Testis (tissue), 3 donors: ENCODE results near the gene LLGL2. TPM values are rescaled to one million over a fixed set of nuclear protein-coding genes. Genes with fewer than 3 reads are reported as not detected.

ENCODE experiments used
- DNase-seq: peaks from one replicate; pipeline ENCODE4 v3.0.0-alpha.2; 2019
- H3K27ac ChIP-seq, 2 donors: fragments of 200-600 bp; sonication (generic); one replicate each; pipeline ENCODE4 v1.5.1; 2019
- H3K27me3 ChIP-seq: fragments of 200-600 bp; sonication (generic); one replicate; pipeline ENCODE4 v1.5.1; 2019
- H3K36me3 ChIP-seq: fragments of 200-600 bp; sonication (generic); one replicate; pipeline ENCODE4 v1.5.1; 2017; ENCODE audit warnings: low read depth; ENCODE audit errors: missing control alignments
- H3K4me1 ChIP-seq: fragments of 200-600 bp; sonication (generic); one replicate; pipeline ENCODE4 v1.5.1; 2019
- H3K4me3 ChIP-seq, 2 donors: fragments of 200-600 bp; sonication (generic); one replicate each; pipeline ENCODE4 v1.5.1; 2017 to 2019
- H3K9me3 ChIP-seq: fragments of 200-600 bp; sonication (generic); one replicate; pipeline ENCODE4 v1.5.1; 2017
- CTCF ChIP-seq, 3 experiments: fragments of 450-650 bp in 2 of 3; fragments of 200-600 bp in 1 of 3; sonication (generic) in 1 of 3; IDR thresholded peaks; one replicate each; pipeline ENCODE4 v1.5.1; 2016 to 2019; ENCODE audit warnings: antibody characterized with exemption in 3 of 3, mild to moderate bottlenecking in 2 of 3, moderate library complexity in 1 of 3
- POLR2A ChIP-seq: fragments of 450-650 bp; IDR thresholded peaks from one replicate; pipeline ENCODE4 v1.6.1; 2017; ENCODE audit warnings: antibody characterized with exemption, mild to moderate bottlenecking, moderate library complexity
- WGBS, 2 donors: methylation state at CpG; one replicate each; pipeline ENCODE4 v1.1.5; 2018; 5-methylcytosine and 5-hydroxymethylcytosine counted together
- intact Hi-C: fragments of 100-400 bp; cut with DNase I; formaldehyde crosslinking; loops from one replicate; pipeline ENCODE4 v1.15.1; 2023; ENCODE audit warnings: low total_unique reads
- polyA plus RNA-seq: library from polyadenylated mRNA; stranded (reverse); fragments of 350-450 nt; fragmentation: Illumina TruSeq; extraction: RNeasy Lipid Tissue Mini Kit (QIAGEN cat#74804); gene quantifications from one replicate; pipeline ENCODE4 v1.2.3, GENCODE V29; 2014; ENCODE audit warnings: low read depth, low replicate concordance; ENCODE audit not compliant: insufficient read depth
- total RNA-seq, 2 donors: library from RNA; depleted of rRNA; stranded (reverse); fragments of >200 nt; gene quantifications; one replicate each; pipeline ENCODE4 v1.2.3, GENCODE V29; 2016

LLGL2 gene
- total and polyA plus RNA-seq, 3 donors from 2014 or later: 20.6 to 34.3 (median 22.9) TPM

GRCh38 chr17:75540923-75541503 lies 15.5 kb downstream of the LLGL2 start:
- no peaks in the 10 kb centered on the region for H3K4me1 ChIP-seq
- no peaks in the 10 kb centered on the region for H3K36me3 ChIP-seq
- no peaks in the 10 kb centered on the region for H3K27me3 ChIP-seq
- no peak for TF ChIP-seq POLR2A
- no peak for TF ChIP-seq CTCF (IDR thresholded peaks at IDR 0.05)
- DNase-seq: no peak
- WGBS, 2 donors: 60 to 68% methylated on average over 4 of the region's 4 CpGs
- intact Hi-C loops: no loop called here
- no peak overlapping the region for H3K27ac ChIP-seq
- H3K9me3 ChIP-seq: no peaks in the 10 kb centered on the region
- H3K4me3 ChIP-seq: no peak overlapping the region

- no peaks in the 10 kb centered on the region for H3K9me3 ChIP-seq
- no peak for TF ChIP-seq POLR2A
- no peak for TF ChIP-seq CTCF (IDR thresholded peaks at IDR 0.05)
- intact Hi-C loops: no loop called here
- DNase-seq: no peak
- no peaks in the 10 kb centered on the region for H3K27me3 ChIP-seq
- no peak overlapping the region for H3K4me3 ChIP-seq
- H3K4me1 ChIP-seq: no peaks in the 10 kb centered on the region
- no peaks in the 10 kb centered on the region for H3K36me3 ChIP-seq
- H3K27ac ChIP-seq: no peak overlapping the region
- WGBS, 2 donors: 93 to 98% methylated on average over 7 to 8 of the region's 8 CpGs
Measured at GRCh38 chr17:75542229-75542628, 16.7 kb downstream of the LLGL2 start.

GRCh38 chr17:75542728-75543336 lies 17.3 kb downstream of the LLGL2 start:
- Histone ChIP-seq H3K27ac (no peak overlapping the region), H3K27me3 (no peaks in the 10 kb centered on the region), H3K4me1 (no peaks in the 10 kb centered on the region), H3K36me3 (no peaks in the 10 kb centered on the region), H3K9me3 (no peaks in the 10 kb centered on the region), H3K4me3 (no peak overlapping the region)
- 85 to 89% methylated on average over 8 to 14 of the region's 15 CpGs for WGBS, 2 donors
- DNase-seq: no peak
- intact Hi-C loops: no loop called here
- TF ChIP-seq POLR2A (no peak), CTCF (IDR thresholded peaks at IDR 0.05) (no peak)

DNA sequence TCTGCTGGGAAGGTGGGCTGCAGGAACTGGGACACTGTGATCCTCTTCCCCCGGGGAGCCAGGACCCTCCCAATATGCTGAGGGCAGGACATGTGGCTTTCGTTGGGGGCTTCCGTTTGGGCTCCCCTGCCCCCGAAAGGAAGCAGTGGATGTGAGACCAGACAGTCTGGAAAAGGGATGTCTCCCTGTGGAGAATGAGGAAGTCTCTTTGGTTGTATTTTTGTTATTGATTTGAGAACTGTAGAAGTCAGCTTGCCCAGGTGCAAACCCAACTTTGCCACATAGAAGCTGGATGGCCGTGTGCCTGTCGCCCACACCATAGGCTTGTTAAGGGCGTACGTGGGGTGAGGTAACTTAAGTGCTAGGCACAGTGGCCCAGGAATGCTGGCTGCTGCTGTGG lies 18.8 kb downstream of the LLGL2 start:
- Histone ChIP-seq H3K27ac (no peak overlapping the region), H3K9me3 (no peaks in the 10 kb centered on the region), H3K36me3 (no peaks in the 10 kb centered on the region), H3K27me3 (no peaks in the 10 kb centered on the region), H3K4me3 (no peak overlapping the region), H3K4me1 (no peaks in the 10 kb centered on the region)
- 88 to 92% methylated on average over 8 of the region's 8 CpGs for WGBS, 2 donors
- DNase-seq: no peak
- TF ChIP-seq CTCF (IDR thresholded peaks at IDR 0.05): no peak
- no peak for TF ChIP-seq POLR2A
- intact Hi-C loops: no loop called here

DNA sequence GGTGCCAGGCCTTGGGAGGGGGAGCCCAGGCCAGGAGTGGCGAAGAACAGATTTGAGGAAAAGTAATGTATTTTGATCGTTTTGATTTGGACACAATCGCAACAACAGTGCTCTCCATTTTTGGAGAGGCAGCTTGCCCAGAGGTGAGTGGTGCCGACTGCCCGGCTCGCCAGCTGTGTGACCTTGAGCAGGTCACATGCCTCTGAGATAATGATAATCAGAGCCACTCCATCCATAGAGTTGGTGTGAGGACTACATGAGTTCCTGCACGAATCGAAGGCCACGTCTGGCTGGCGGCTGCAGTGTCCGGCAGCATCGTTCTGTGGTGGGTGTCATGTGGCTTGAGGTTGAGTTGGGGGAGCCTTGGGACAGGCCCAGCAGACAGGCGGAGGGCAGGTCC lies 20.7 kb downstream of the LLGL2 start:
- WGBS, 2 donors: 70 to 72% methylated on average over 13 of the region's 13 CpGs
- Histone ChIP-seq H3K4me3 (no peak overlapping the region), H3K36me3 (no peaks in the 10 kb centered on the region), H3K27me3 (no peaks in the 10 kb centered on the region), H3K4me1 (no peaks in the 10 kb centered on the region), H3K9me3 (no peaks in the 10 kb centered on the region), H3K27ac (no peak overlapping the region)
- DNase-seq: no peak
- TF ChIP-seq CTCF (IDR thresholded peaks at IDR 0.05) (no peak), POLR2A (no peak)
- intact Hi-C loops: no loop called here
